OCI-M1 (cell line): ENCODE data around the gene ADPRH.

Experiments
- DNase-seq: peaks from one replicate; lab custom pipeline; 2025; lab: John Stamatoyannopoulos, UW

ADPRH gene

DNA sequence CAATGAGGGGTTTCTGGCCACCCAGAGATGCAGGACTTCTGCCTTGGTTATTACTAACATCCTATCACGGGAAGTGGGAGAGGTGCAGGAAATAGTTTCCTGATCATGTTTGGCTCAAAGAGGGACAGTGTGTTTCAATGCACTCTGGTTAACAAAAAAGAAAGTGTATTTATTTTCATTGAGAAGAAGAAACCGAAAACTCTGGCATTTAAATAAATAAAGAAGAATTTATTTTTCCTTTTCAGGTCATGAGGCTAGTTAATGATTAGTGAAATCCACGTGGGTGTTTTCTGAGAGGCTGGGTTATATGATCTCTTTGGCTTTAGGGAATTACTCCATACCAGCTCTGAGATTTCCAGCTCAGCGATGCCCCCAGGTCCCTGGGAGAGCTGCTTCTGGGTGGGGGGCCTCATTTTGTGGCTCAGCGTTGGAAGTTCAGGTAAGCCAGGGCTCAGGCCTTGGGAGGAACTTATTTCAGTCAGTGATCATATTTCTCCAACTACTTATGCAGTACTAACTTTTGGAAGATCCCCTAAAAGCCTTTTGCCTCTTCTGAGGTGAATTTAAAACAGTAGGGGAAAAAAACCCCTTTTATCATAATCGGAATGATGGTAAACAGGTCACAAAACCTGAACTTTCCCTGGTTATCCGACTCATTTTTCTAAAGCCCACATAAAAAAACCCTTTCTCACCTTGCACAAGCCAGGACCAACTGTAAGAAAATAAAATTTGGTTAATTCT lies 18.4 kb downstream of the ADPRH start, which contains the start of gene PLA1A:
PLA1A (plus strand) TSS at position 338 of the 741 bp plus-strand sequence; CDS start at position 367, 29 bp downstream.
- DNase-seq: no peak

GRCh38 chr3:119598410-119599098 lies 19.3 kb downstream of the ADPRH start:
- DNase-seq: no peak

GRCh38 chr3:119599558-119600174 lies 20.4 kb downstream of the ADPRH start:
- DNase-seq: no peak

DNA sequence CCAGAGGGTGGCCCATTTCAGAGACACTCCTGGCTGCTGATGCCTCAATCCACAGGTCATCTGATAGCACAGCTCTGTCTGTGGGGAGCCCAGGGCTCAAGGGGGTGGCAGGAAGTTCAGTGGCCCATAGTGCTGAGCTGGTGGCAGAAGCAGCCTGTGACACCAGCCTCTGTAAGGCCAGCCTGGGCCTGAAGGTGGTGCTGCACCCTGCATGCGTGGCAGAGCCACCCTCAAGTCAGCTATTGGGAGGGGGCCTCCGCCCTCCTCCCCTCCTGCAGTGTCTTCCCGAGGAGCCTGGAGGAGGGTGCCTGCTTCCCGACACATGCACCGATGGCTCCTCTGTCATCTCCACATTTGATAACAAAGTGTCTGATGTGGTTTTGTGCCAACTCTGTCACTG lies 21.4 kb downstream of the ADPRH start:
- DNase-seq: peak; percentile 68

DNA sequence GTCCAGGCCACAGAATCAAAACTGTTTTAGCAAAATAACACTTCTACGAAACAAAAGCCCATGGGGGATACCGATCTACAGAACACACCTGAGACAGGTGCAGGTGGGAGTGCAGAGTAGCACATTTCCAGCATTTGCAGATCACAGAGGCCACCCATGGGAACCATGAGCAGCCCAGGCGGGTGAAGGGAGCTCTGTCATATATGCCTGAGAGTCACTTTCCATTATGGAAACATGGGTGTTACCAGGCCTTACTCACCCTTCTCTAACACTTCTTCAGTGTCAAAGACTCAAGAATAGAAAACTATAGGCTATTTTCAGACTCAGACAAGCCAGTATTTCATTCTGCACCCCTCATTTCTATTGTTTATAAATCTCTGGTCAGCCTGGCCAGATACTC lies 21.9 kb downstream of the ADPRH start:
- DNase-seq: no peak

DNA sequence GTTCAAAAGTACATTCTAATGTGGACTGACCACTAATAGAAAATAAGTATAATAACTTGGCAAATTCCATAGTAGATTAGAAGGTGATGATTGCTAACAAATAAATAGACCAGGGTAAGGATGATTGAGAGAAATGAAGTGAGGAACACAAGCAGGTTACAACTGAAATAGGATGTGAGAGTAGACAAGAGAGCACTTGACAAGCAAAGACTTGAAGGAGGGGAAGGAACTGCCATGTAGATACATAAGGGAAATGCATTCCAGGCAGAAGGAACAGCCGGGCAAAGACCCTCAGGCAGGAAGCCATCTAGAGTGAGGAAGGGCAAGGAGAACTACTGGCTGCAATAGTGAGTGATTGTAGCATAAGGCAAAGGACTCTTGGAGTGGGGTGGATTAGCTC lies 23.4 kb downstream of the ADPRH start:
- no peak for DNase-seq

DNA sequence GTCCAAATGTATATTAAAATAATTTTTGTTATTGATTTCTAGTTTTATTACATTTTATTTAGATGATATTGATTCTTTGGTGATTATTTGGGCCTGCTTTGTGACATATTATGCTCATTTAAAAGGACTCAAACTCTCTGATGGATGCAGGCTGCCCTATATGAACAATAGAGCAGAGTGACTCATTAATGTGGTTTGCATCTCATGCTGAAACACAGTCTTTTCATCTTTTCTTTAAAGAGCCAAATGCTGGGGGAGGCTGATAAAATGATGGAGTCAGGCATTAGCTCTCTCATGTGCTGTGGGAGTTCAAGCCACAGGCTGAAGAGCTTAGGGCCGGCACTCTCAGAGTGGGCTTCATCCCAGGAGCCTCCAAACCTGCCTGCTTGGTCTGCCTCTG lies 25.6 kb downstream of the ADPRH start:
- peak; percentile 13 for DNase-seq

DNA sequence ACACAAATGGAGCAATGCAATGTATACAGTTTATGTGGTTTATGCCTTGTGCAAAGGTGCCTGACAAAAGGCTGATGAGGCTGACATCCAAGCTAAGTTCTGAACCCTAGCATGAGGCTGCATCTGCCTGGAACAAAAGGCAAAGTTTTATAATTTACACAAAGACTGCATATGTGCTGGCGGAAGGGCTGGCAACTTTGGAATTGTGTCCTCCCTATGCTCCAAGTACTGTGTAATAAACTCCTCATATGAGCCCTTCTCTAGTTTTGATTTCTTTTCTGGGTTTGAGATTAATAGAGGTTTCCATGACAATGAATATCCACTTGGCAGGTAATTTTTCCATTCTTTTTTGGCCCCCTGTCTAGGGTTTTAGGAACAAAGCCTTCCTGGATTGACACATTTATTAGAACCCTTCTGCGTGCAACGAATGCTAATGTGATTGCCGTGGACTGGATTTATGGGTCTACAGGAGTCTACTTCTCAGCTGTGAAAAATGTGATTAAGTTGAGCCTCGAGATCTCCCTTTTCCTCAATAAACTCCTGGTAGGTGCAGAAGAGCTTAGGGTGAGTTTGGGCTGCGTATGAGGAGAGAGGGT lies 29.2 kb downstream of the ADPRH start:
- no peak for DNase-seq

- no peak for DNase-seq
Measured at GRCh38 chr3:119609301-119609700, 30.0 kb downstream of the ADPRH start.

DNA sequence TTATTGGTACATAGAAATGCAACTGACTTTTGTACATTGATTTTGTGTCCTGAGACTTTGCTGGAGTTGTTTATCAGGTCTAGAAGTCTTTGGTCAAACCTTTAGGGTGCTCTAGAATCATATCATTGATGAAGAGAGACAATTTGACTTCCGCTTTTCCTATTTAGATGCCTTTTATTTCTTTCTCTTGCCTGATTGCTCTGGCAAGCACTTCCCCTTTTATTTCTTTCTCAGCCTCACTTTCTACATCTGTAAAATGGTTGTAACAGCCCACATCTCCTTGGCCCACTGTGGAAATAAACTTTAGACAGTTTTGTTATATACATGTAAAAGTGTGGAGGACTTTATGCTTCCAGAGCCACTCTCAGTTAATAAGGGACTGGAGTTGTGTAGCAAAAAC lies 32.4 kb downstream of the ADPRH start:
- no peak for DNase-seq

GRCh38 chr3:119613201-119613600 lies 33.9 kb downstream of the ADPRH start:
- DNase-seq: no peak

- DNase-seq: no peak
Measured at GRCh38 chr3:119613872-119614271, 34.6 kb downstream of the ADPRH start.

- DNase-seq: no peak
Measured at GRCh38 chr3:119616056-119616455, 36.8 kb downstream of the ADPRH start.

DNA sequence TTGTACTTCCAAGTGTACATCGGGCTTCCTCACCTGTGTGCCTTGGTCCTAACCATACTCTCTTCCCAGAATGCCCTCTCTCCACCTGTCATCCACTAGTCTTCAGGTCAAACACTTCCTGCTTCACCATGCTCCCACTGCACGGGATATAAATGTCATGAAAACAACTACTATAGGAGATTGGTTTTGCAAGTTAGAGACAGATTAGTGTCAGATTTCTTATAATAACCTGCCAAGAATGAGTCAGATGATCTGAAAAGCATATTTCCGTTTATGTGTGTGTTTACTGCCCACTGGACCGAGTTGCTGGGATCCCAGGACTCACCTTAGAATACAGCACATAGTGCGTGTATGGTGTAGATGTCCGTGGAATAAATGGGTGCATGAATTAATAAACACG lies 39.8 kb downstream of the ADPRH start:
- no peak for DNase-seq

DNA sequence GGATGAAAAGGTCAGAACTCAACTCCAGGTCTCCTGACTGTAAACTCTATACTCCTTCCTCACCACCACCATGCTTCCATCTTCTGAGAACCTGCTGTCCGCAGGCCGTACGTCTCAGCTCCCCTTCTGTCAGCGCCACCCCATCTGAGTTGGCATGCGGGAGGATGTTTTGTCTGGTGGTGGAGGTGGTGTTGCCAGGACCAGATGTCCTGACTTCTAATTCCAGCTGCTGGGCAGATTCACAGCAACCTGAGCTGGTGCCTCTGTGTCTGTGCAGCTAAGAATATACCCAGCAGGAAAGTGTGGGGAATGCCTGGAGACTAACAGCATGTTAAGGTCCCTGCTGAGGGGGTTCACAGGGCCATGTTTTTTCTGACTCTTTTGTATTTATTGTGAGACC lies 41.6 kb downstream of the ADPRH start:
- no peak for DNase-seq

DNA sequence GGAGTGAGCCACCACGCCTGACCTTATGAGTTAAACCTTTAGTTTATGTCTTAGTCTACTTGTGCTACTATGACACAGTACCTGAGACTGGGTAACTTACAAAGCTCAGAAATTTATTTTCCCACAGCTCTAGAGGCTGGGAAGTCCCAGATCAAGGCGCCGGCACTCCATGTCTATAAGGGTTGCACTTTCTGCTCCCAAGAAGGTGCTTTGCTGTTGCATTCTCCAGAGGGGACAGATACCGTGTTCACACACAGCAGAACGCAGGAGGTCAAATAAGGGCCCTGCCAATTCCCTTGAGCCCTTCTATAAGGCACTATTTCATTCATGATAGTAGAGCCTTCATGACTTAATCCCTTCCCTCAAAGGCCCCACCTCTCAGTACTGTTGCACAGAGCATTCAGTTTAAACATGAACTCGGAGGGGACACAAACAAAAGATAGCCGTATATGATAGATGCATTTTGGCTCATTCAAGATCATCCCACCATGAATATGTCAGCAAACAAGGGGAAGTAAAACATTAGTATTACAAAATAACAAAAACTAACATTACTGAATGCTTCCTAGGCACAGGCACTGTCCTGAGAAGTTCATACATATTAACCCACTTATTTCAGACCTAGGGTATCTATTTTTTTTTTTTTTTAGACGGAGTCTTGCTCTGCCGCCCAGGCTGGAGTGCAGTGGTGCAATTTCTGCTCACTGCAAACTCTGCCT lies 44.9 kb downstream of the ADPRH start:
- no peak for DNase-seq

- no peak for DNase-seq
Measured at GRCh38 chr3:119625451-119626153, 46.3 kb downstream of the ADPRH start.

DNA sequence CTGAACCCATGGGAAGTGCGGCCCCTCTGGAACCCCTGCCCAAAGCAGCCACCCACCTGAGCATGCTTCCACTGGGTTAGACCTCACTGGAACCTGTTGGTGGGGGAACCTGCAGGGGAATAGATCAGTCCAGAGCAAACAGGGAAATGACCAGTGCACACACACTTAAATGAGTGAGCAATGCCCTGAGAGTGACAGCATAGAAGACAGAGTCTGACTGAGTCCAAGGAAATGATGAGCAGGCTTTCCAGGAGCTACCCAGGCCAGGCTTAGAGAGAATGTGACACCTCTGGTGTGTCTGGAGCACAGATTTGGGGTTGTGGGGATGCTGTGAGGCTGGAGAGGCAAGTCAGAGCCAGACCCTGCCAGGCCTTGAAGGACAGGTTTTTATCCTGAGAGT lies 46.9 kb downstream of the ADPRH start:
- DNase-seq: no peak

DNA sequence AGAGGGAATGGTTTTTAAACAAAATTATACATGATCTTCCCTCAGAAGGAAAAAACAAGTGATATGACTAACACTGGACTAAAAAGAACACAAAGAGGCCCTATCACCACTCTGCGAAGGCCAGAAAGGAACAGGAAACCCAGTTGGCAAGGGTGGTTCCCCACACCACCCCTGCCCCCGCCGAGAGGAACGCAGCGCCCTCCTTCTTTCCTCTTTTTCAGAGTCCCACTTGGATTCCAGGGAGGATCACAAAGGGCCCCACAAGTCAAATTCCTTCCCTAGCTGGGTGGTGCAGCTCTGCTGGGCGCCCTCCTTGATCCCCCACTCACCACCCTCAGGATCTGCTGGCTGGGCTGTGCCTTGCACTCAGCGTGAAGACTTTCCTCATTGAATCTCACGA lies 48.2 kb downstream of the ADPRH start:
- DNase-seq: no peak

- DNase-seq: no peak
Measured at GRCh38 chr3:119628390-119628789, 49.1 kb downstream of the ADPRH start.

GRCh38 chr3:119628816-119629445 lies 49.6 kb downstream of the ADPRH start:
- no peak for DNase-seq
